ENCODE data around the gene NQO2.

The NQO2 gene

DNA sequence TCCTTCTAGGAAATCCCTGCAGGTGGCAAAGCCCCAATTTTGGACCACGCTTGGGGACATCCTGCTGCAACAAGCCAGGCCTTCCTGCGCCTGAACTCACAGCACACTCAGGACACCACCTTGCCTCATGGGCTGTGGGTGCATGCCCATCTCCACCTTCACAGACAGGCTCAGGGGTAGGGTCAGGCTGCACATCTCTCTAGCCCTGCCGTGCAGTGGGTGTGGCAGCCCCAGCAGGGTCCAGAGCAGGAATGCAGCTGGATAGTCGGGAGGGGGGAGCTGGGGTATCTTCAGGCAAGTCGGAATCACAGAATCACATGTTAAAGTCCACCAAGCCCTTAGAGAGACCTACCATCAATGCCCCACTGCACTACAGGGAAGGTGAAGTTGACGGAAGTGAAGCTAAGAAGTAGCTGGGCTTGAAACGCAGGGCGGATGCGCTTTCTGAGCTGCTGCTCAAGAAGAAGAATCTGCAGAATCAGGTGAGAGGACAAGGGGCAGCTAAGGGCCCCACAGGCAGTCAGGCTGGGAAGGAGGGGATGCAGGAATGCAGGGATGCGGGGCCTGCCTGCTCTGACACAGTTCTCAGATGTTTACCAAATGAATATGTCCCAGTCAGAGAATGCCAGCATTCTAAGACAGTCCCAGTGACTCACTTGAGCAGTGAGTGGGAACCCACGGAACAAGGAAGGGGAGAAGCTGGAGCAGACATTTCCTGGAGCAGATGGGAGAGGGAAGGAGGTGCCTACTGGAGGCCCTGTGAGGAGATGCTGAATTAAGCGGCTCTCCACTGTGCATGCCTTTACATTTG, 39.6 kb upstream of the NQO2 start:
- Histone ChIP-seq H3K4me1 (ENCODE audit: insufficient read depth, low read length, severe bottlenecking) (no peaks in the 10 kb centered on the region), H3K9me3 (ENCODE audit: low read length) (no peaks in the 10 kb centered on the region), H3K4me2 (ENCODE audit: low read length) (no peak overlapping the region), H3K4me3 (ENCODE audit: low read depth, low read length, poor library complexity, severe bottlenecking) (no peak overlapping the region), H3K36me3 (ENCODE audit: insufficient read depth, low read length) (no peaks in the 10 kb centered on the region), H3K9ac (ENCODE audit: low read length) (no peak overlapping the region), H3F3A (ENCODE audit: insufficient read depth, low read length) (no peaks in the 10 kb centered on the region), H4K20me1 (ENCODE audit: insufficient read depth, low read length) (no peaks in the 10 kb centered on the region), H3K27me3 (ENCODE audit: insufficient read depth, low read length) (0 out of 2 replicates have a peak, but pooled peaks cover 5% of the 10 kb centered on the region), H2AFZ (ENCODE audit: low read length) (no peak overlapping the region), H3K79me2 (ENCODE audit: insufficient read depth, low read length) (no peaks in the 10 kb centered on the region), H3K27ac (ENCODE audit: low read depth, low read length, poor library complexity, severe bottlenecking) (no peak overlapping the region), H3K9me2 (ENCODE audit: low read depth, low read length) (no peaks in the 10 kb centered on the region)
- TF ChIP-seq EZH2 (IDR thresholded peaks at IDR 0.05; ENCODE audit: borderline replicate concordance, low read length), result no peak
- TF ChIP-seq, protein P1, sequence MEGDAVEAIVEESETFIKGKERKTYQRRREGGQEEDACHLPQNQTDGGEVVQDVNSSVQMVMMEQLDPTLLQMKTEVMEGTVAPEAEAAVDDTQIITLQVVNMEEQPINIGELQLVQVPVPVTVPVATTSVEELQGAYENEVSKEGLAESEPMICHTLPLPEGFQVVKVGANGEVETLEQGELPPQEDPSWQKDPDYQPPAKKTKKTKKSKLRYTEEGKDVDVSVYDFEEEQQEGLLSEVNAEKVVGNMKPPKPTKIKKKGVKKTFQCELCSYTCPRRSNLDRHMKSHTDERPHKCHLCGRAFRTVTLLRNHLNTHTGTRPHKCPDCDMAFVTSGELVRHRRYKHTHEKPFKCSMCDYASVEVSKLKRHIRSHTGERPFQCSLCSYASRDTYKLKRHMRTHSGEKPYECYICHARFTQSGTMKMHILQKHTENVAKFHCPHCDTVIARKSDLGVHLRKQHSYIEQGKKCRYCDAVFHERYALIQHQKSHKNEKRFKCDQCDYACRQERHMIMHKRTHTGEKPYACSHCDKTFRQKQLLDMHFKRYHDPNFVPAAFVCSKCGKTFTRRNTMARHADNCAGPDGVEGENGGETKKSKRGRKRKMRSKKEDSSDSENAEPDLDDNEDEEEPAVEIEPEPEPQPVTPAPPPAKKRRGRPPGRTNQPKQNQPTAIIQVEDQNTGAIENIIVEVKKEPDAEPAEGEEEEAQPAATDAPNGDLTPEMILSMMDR (IDR thresholded peaks at IDR 0.05; ENCODE audit: low read length), result no peak

DNA sequence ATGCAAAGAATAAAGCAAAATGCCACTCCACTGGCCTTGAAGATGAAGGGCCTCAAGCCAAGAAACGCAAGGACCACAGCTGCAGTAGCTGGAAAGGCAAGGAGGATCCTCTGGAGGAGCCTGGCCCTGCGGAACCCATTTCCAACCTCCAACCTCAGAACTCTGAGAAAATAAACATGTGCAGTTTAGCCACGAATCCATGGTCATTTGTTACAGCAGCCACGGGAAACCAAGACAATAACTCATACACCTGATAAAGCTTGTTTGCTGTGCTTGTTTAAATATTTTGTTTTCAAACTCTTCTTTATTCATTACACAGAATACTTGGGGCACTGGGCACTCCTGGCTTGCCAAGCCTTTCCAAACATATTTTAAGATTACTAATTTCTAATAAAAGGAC, 38.8 kb upstream of the NQO2 start:
- TF ChIP-seq, protein P1 (IDR thresholded peaks at IDR 0.05; ENCODE audit: low read length), result no peak
- no peak for TF ChIP-seq EZH2 (IDR thresholded peaks at IDR 0.05; ENCODE audit: borderline replicate concordance, low read length)
- Histone ChIP-seq H3K36me3 (ENCODE audit: insufficient read depth, low read length) (no peaks in the 10 kb centered on the region), H3K4me1 (ENCODE audit: insufficient read depth, low read length, severe bottlenecking) (no peaks in the 10 kb centered on the region), H2AFZ (ENCODE audit: low read length) (no peak overlapping the region), H3F3A (ENCODE audit: insufficient read depth, low read length) (no peaks in the 10 kb centered on the region), H3K9me2 (ENCODE audit: low read depth, low read length) (no peaks in the 10 kb centered on the region), H3K27ac (ENCODE audit: low read depth, low read length, poor library complexity, severe bottlenecking) (no peak overlapping the region), H3K4me2 (ENCODE audit: low read length) (no peak overlapping the region), H3K4me3 (ENCODE audit: low read depth, low read length, poor library complexity, severe bottlenecking) (no peak overlapping the region), H3K27me3 (ENCODE audit: insufficient read depth, low read length) (0 out of 2 replicates have a peak, but pooled peaks cover 5% of the 10 kb centered on the region), H3K9me3 (ENCODE audit: low read length) (no peaks in the 10 kb centered on the region), H3K79me2 (ENCODE audit: insufficient read depth, low read length) (no peaks in the 10 kb centered on the region), H3K9ac (ENCODE audit: low read length) (no peak overlapping the region), H4K20me1 (ENCODE audit: insufficient read depth, low read length) (no peaks in the 10 kb centered on the region)

DNA sequence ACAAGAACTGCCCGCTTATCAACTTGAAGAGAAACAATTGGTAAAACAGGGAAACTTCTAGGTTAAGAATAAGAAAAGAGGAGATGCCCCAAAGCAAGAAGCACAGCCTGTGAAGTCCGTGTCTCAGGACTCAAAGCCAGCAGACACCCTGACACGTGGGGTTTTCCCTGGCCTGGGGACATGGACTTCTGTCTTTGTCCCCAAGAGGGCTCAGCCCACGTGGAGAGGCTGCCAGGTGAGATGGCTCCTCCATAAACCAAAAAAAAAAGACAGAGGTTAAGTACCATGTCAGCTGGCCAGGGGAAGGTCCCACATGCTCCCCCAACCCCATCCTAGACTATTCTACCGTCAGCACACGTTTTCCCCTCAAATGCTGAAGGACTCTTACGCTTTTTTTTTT, 38.2 kb upstream of the NQO2 start:
- Histone ChIP-seq H4K20me1 (ENCODE audit: insufficient read depth, low read length) (no peaks in the 10 kb centered on the region), H3K9me3 (ENCODE audit: low read length) (no peaks in the 10 kb centered on the region), H3K9ac (ENCODE audit: low read length) (no peak overlapping the region), H3F3A (ENCODE audit: insufficient read depth, low read length) (no peaks in the 10 kb centered on the region), H3K36me3 (ENCODE audit: insufficient read depth, low read length) (no peaks in the 10 kb centered on the region), H3K9me2 (ENCODE audit: low read depth, low read length) (no peaks in the 10 kb centered on the region), H3K4me1 (ENCODE audit: insufficient read depth, low read length, severe bottlenecking) (no peaks in the 10 kb centered on the region), H3K4me3 (ENCODE audit: low read depth, low read length, poor library complexity, severe bottlenecking) (no peak overlapping the region), H2AFZ (ENCODE audit: low read length) (no peak overlapping the region), H3K27ac (ENCODE audit: low read depth, low read length, poor library complexity, severe bottlenecking) (no peak overlapping the region), H3K27me3 (ENCODE audit: insufficient read depth, low read length) (0 out of 2 replicates have a peak, but pooled peaks cover 5% of the 10 kb centered on the region), H3K4me2 (ENCODE audit: low read length) (no peak overlapping the region), H3K79me2 (ENCODE audit: insufficient read depth, low read length) (no peaks in the 10 kb centered on the region)
- TF ChIP-seq EZH2 (IDR thresholded peaks at IDR 0.05; ENCODE audit: borderline replicate concordance, low read length), result no peak
- TF ChIP-seq, protein P1 (IDR thresholded peaks at IDR 0.05; ENCODE audit: low read length), result no peak
